ENCODE measurements around the gene EPHA6. TPM values are rescaled to one million over a fixed set of nuclear protein-coding genes. Genes with fewer than 3 reads are reported as not detected.

The EPHA6 gene
- total RNA-seq, 2 experiments from 2014 or later, result not detected

- Mint-ChIP-seq H3K4me3 (no peak overlapping the region), H3K36me3 (ENCODE audit: low read depth) (no peaks in the 10 kb centered on the region), H3K4me1 (ENCODE audit: low read depth) (no peaks in the 10 kb centered on the region), H3K9me3 (peaks cover 12% of the 10 kb centered on the region), H3K27ac (no peak overlapping the region), H3K27me3 (no peaks in the 10 kb centered on the region)
- no peak for DNase-seq
- H3K4me1 ChIP-seq (ENCODE audit: insufficient read depth, low read length), result no peaks in the 10 kb centered on the region
- no peaks in the 10 kb centered on the region for H3K36me3 ChIP-seq (ENCODE audit: insufficient read depth, low read length)
- H3K27me3 ChIP-seq (ENCODE audit: control insufficient read depth in 1 of 2, insufficient read depth in 2 of 2, low read length in 2 of 2), result no peaks in the 10 kb centered on the region
- TF ChIP-seq CTCF (IDR thresholded peaks at IDR 0.05), result no peak
- ChIA-PET POLR2A (no interaction called here), CTCF (no interaction called here)
- H3K27ac ChIP-seq (ENCODE audit: low read depth in 1 of 2, low read length in 2 of 2), result no peak overlapping the region
- H3K9me3 ChIP-seq (ENCODE audit: control insufficient read depth in 1 of 2, insufficient read depth in 1 of 2, low read length in 2 of 2), result no peaks in the 10 kb centered on the region
- no peak overlapping the region for H3K4me3 ChIP-seq (ENCODE audit: low read length)
- intact Hi-C loops (cut with DNase I, micrococcal nuclease), result no loop called here
- ATAC-seq (ENCODE audit: poor library complexity), result no peak
These were observed 346.8 kb downstream of the EPHA6 start for GRCh38 chr3:97161169-97161568.

GRCh38 chr3:97177242-97177641, 362.8 kb downstream of the EPHA6 start:
- TF ChIP-seq CTCF (IDR thresholded peaks at IDR 0.05), result no peak
- Histone ChIP-seq H3K4me1 (ENCODE audit: insufficient read depth, low read length) (no peaks in the 10 kb centered on the region), H3K4me3 (ENCODE audit: low read length) (no peak overlapping the region), H3K27ac (ENCODE audit: low read depth in 1 of 2, low read length in 2 of 2) (no peak overlapping the region), H3K36me3 (ENCODE audit: insufficient read depth, low read length) (no peaks in the 10 kb centered on the region), H3K9me3 (ENCODE audit: control insufficient read depth in 1 of 2, insufficient read depth in 1 of 2, low read length in 2 of 2) (peaks cover 0 to 4% of the 10 kb centered on the region in 2 experiments), H3K27me3 (ENCODE audit: control insufficient read depth in 1 of 2, insufficient read depth in 2 of 2, low read length in 2 of 2) (no peaks in the 10 kb centered on the region)
- Mint-ChIP-seq H3K4me1 (ENCODE audit: low read depth) (no peaks in the 10 kb centered on the region), H3K36me3 (ENCODE audit: low read depth) (no peaks in the 10 kb centered on the region), H3K9me3 (peaks cover 18% of the 10 kb centered on the region), H3K27me3 (no peaks in the 10 kb centered on the region), H3K4me3 (no peak overlapping the region), H3K27ac (no peak overlapping the region)
- ChIA-PET POLR2A (no interaction called here), CTCF (no interaction called here)
- DNase-seq, result no peak
- no peak for ATAC-seq (ENCODE audit: poor library complexity)
- intact Hi-C loops (cut with DNase I, micrococcal nuclease), result no loop called here

- Histone ChIP-seq H3K9me3 (ENCODE audit: control insufficient read depth in 1 of 2, insufficient read depth in 1 of 2, low read length in 2 of 2) (peaks cover 0 to 4% of the 10 kb centered on the region in 2 experiments), H3K27ac (ENCODE audit: low read depth in 1 of 2, low read length in 2 of 2) (no peak overlapping the region), H3K36me3 (ENCODE audit: insufficient read depth, low read length) (no peaks in the 10 kb centered on the region), H3K4me1 (ENCODE audit: insufficient read depth, low read length) (no peaks in the 10 kb centered on the region), H3K27me3 (ENCODE audit: control insufficient read depth in 1 of 2, insufficient read depth in 2 of 2, low read length in 2 of 2) (no peaks in the 10 kb centered on the region), H3K4me3 (ENCODE audit: low read length) (no peak overlapping the region)
- DNase-seq (no peak), ATAC-seq (ENCODE audit: poor library complexity) (no peak)
- Mint-ChIP-seq H3K27ac (no peak overlapping the region), H3K9me3 (peaks cover 14% of the 10 kb centered on the region), H3K4me1 (ENCODE audit: low read depth) (no peaks in the 10 kb centered on the region), H3K36me3 (ENCODE audit: low read depth) (no peaks in the 10 kb centered on the region), H3K4me3 (no peak overlapping the region), H3K27me3 (no peaks in the 10 kb centered on the region)
- intact Hi-C loops (cut with DNase I, micrococcal nuclease), result no loop called here
- ChIA-PET CTCF (no interaction called here), POLR2A (no interaction called here)
- TF ChIP-seq CTCF (IDR thresholded peaks at IDR 0.05), result no peak
These were observed 367.3 kb downstream of the EPHA6 start for GRCh38 chr3:97181704-97182103.
